ENCODE data around the gene GMEB1.

DNA sequence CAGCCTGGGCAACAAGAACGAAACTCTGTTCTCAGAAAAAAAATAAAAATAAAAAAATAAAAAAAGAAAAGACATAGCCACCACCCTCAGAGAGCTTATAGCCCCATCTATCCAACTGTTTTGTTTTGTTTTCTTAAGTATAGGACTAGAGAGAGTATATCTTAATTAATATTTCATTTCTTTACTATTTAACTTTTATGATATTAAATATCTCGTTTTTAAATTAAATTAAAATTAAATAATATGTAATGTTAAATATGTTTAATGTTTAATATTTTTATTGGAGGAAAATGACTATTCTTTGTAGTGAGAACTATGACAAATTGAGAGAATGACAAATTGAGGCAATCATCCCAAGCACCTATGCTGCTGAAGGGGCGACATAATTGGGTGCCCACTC is 35.0 kb downstream of the GMEB1 start:
- TF ChIP-seq, protein P1, sequence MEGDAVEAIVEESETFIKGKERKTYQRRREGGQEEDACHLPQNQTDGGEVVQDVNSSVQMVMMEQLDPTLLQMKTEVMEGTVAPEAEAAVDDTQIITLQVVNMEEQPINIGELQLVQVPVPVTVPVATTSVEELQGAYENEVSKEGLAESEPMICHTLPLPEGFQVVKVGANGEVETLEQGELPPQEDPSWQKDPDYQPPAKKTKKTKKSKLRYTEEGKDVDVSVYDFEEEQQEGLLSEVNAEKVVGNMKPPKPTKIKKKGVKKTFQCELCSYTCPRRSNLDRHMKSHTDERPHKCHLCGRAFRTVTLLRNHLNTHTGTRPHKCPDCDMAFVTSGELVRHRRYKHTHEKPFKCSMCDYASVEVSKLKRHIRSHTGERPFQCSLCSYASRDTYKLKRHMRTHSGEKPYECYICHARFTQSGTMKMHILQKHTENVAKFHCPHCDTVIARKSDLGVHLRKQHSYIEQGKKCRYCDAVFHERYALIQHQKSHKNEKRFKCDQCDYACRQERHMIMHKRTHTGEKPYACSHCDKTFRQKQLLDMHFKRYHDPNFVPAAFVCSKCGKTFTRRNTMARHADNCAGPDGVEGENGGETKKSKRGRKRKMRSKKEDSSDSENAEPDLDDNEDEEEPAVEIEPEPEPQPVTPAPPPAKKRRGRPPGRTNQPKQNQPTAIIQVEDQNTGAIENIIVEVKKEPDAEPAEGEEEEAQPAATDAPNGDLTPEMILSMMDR (conservative IDR thresholded peaks at IDR 0.05; ENCODE audit: low read length), result no peak
- TF ChIP-seq EZH2phosphoT487 (IDR thresholded peaks at IDR 0.05; ENCODE audit: borderline replicate concordance), result no peak
